GM11168 (cell line): ENCODE data around the gene SMAD4.

ENCODE experiments used
- in situ Hi-C: fragments of 300-500 bp; cut with MboI; formaldehyde crosslinking; loops from one replicate; pipeline ENCODE4 v1.12.0; 2022; ENCODE audit warnings: low sequenced_read_pairs; ENCODE audit not compliant: unreplicated experiment

Gene SMAD4

DNA sequence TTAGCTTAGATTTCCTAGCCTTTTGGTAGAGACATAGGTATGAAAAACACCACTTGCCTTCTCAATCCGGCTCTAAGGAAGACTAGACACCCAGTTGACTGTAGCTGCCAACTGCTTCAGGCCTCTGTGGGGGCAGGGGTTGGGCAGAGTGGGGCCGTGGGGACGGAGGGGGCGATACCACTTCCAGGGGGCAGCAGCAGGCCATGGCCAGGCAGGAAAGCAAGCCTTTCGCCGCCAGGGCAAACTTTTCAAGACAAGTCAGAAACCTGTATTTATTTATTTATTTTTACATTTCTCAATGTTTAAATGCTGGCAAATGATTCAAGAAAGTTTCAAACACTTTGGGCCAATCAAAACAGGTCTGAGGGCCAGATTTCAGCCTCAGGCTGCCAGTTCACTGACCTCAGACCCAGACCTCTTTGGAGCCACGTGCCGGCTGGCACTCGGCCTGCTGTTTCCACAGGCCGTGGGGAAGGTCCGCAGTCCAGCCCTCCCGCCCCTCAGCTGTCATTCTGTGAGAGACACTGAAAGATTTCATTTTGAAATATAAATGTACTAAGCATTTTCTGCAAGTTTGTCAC, 103.7 kb downstream of the SMAD4 start:
- in situ Hi-C loops, result no loop called here
